GM19452 (cell line): ENCODE results near the gene OPCML.

Experiments used
- ATAC-seq: cut with Tn5 transposase; IDR thresholded peaks from one replicate; pipeline ENCODE4 v1.9.1; 2021; ENCODE audit not compliant: unreplicated experiment

OPCML gene

GRCh38 chr11:132999516-132999915, 532.8 kb downstream of the OPCML start:
- ATAC-seq, result no peak

GRCh38 chr11:132999031-132999430, 533.3 kb downstream of the OPCML start:
- ATAC-seq, result no peak

GRCh38 chr11:132997396-132997795, 534.9 kb downstream of the OPCML start:
- ATAC-seq, result no peak

- no peak for ATAC-seq
Measured at GRCh38 chr11:132994966-132995365, 537.3 kb downstream of the OPCML start.

- ATAC-seq, result no peak
Measured at GRCh38 chr11:132993991-132994502, 538.3 kb downstream of the OPCML start.

- no peak for ATAC-seq
Measured at GRCh38 chr11:132992838-132993631, 539.3 kb downstream of the OPCML start.

GRCh38 chr11:132988411-132988810, 543.9 kb downstream of the OPCML start:
- ATAC-seq, result no peak

- ATAC-seq, result no peak
Measured at GRCh38 chr11:132987936-132988335, 544.4 kb downstream of the OPCML start.

GRCh38 chr11:132983641-132983978, 548.7 kb downstream of the OPCML start:
- ATAC-seq, result no peak

GRCh38 chr11:132982772-132983640, 549.3 kb downstream of the OPCML start:
- ATAC-seq, result no peak

- ATAC-seq, result no peak
Measured at GRCh38 chr11:132981131-132981956, 551.0 kb downstream of the OPCML start.

GRCh38 chr11:132980670-132981069, 551.6 kb downstream of the OPCML start:
- no peak for ATAC-seq

- no peak for ATAC-seq
Measured at GRCh38 chr11:132977746-132978145, 554.6 kb downstream of the OPCML start.

- no peak for ATAC-seq
Measured at GRCh38 chr11:132977241-132977640, 555.1 kb downstream of the OPCML start.

GRCh38 chr11:132976115-132976514, 556.2 kb downstream of the OPCML start:
- no peak for ATAC-seq

- ATAC-seq, result no peak
Measured at GRCh38 chr11:132973686-132974085, 558.6 kb downstream of the OPCML start.

- no peak for ATAC-seq
Measured at GRCh38 chr11:132972565-132972964, 559.7 kb downstream of the OPCML start.

GRCh38 chr11:132971351-132971750, 561.0 kb downstream of the OPCML start:
- no peak for ATAC-seq

GRCh38 chr11:132969892-132970291, 562.4 kb downstream of the OPCML start:
- no peak for ATAC-seq

GRCh38 chr11:132962041-132962440, 570.3 kb downstream of the OPCML start:
- ATAC-seq, result no peak

- no peak for ATAC-seq
Measured at GRCh38 chr11:132961453-132961852, 570.8 kb downstream of the OPCML start.
